Activated T-cell treated with anti-CD3 and anti-CD28 coated beads, Interleukin-2, amount 50 U/mL, for 48 hours (primary cell): ENCODE measurements around the gene PLAC8L1.
"Not testable (repeated sequence)": the region's sequence is repeated elsewhere in the genome, so short reads cannot be mapped to it uniquely, and the experiment has no call there.

ENCODE experiments used
- DNase-seq, 2 experiments: peaks; one replicate each; pipeline ENCODE4 v3.0.0-alpha.2; 2020

The PLAC8L1 gene, protein sequence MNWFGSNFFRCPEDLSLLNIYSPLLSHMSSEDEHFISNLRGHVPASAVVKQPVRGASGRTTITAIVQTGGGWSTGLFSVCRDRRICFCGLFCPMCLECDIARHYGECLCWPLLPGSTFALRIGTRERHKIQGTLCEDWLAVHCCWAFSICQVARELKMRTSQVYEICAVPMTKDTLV

DNA sequence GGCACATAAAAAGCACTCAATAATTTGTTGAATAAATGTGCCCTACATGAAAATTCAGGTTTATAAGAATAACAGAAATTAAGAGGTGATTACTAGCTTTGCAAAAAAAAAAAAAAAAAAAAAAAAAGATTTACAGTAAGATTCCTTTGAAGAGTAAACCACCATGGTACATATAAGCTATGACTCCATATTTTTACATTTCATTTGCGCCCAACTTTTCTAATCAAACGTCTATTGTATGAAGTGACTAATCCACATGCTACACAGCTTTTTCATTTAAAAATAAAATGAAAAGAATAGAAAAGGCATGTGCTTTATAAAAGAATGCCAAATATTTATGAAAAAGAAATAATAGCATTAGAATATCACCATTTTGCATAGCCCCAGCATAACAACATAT, at the start of gene PLAC8L1:
PLAC8L1 (minus strand) TSS at position 101 of the 400 bp plus-strand sequence. CDS start 1,266 bp downstream, outside the sequence.
- no peak for DNase-seq

DNA sequence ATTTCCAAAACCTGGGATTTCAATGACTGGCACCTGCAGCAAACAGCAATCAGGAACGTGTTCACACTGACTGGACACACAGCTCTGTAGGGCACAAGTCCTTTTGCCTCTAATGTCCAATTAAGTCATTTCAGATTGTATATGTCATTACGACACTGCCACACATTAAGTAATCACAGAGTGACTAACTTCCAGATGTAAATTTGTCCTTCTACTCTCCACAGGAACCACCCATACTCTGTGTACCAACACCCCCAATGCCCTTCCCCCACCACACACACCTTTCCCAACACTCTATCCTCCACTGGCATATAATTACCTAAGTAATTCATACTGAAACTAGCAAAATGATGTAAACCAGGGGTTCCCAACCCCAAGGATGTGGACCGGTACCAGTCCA, 46.6 kb upstream of the PLAC8L1 start:
- DNase-seq: no peak

DNA sequence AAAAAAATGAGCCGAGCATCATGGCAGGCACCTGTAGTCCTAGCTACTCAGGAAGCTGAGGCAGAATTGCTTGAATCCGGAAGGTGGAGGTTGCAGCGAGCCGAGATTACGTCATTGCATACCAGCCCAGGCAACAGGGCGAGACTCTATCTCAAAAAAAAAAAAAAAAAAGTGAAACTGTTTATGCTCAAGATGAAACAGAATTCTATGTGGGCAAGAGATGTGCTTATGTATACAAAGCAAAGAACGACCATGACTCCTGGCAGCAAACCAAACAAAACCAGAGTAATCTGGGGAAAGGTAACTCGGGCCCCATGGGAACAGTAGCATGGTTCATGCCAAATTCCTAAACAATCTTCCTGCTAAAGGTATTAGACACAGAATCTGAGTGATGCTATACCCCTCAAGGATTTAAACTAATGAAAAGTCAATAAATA, 32.6 kb upstream of the PLAC8L1 start:
- DNase-seq: no peak

DNA sequence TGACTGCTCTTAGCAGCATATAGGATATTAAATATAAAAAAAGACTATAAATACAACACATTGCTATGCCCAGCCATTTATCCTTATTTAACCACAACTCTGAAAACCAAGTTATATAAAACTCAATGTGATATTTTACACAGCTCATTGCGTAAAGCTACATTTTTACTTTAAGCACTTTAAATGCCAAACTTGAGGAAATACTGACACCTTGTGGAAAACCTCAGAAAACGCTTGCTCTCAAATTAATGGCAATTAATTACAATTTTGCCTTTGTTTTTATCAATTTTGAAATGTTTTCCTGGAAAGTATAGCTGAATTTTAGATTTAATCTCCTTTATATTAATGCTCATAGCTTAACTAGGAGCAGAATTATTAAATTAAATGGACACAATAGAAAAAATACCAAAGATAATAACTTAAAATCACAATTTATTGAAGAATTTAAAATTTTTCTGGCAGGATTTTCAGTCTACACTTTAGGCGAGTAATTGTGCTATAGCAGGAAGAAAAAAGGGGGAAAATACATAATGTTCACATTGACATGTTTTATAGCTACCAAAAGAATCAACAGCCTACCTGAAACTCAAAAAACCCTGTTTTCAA, 25.2 kb upstream of the PLAC8L1 start:
- no peak for DNase-seq

DNA sequence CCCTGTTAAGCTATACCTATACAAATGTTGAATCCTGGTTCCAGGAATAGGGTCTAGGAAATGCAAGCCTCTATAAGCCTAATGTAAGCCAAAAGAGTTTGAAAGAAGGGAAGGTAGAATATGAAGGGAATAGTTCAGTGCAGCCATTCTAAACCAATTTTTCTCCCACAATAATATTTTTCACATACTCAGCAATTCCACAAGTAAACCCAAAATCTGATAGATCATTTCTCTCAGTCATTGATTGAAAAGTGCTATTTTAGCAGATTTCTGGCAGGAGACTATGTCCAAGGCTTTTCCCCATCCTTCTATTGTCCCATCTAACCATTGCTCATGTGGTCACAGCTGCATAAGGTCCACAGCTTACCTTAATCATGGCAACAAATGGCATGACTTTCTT, 20.7 kb upstream of the PLAC8L1 start:
- no peak for DNase-seq

DNA sequence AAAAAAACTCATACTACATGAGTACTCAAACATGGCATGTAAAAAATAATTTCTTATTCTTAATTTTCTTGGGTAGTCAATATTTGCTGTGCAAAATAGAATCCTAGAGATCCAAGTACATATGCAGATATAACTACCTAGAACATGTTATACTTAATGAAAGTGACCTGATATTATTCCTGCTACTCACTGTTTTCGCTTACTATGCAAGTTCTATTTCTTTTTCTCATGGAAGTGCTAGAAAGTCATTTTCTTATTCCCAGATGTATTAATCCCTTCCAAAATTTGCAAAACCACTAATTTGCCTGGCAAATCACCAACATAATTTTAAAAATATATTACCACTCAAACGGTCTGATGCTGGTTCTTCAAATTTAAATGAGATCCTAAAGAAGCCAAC, 19.2 kb upstream of the PLAC8L1 start:
- no peak for DNase-seq

DNA sequence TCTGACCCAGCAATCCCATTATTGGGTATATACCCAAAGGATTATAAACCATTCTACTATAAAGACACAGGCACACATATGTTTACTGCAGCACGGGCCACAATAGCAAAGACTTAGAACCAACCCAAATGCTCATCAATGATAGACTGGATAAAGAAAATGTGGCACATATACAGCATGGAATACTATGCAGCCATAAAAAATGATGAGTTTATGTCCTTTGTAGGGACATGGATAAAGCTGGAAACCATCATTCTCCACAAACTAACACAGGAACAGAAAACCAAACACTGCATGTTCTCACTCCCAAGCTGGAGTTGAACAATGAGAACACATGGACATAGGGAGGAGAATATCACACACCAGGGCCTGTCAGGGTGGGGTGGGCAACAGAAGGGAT, 16.1 kb upstream of the PLAC8L1 start:
- DNase-seq: not testable (repeated sequence)

DNA sequence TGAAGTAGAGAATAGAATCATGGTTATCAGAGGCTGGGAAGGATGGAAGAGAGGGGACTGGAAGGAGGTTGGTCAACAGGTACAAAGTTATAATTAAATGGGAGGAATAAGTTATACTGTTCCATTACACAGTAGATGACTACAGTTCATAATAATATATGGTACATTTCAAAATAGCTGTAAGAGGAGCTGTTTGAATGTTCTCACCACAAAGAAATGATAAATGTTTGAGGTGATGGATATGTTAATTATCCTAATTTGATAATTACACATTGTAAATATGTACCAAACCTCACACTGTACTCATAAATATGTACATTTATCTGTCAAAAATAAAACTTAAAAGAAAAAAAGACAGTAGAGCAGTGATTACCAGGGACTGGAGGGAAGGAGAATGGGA, 12.9 kb upstream of the PLAC8L1 start:
- DNase-seq: no peak

DNA sequence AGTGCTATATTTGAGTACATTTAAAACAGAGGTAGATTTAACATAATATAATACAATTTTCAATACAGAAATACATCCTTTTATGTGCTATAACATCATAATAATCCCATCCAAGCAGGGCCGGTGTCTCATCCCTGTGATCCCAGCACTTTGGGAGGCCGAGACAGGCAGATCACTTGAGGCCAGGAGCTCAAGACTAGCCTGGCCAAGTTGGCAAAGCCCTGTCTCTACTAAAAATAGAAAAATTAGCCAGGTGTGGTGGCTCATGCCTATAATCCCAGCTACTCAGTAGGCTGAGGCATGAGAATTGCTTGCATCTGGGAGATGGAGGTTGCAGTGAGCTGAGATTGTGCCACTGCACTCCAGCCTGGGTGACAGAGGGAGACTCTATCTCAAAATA, 11.8 kb upstream of the PLAC8L1 start:
- DNase-seq: not testable (repeated sequence)

DNA sequence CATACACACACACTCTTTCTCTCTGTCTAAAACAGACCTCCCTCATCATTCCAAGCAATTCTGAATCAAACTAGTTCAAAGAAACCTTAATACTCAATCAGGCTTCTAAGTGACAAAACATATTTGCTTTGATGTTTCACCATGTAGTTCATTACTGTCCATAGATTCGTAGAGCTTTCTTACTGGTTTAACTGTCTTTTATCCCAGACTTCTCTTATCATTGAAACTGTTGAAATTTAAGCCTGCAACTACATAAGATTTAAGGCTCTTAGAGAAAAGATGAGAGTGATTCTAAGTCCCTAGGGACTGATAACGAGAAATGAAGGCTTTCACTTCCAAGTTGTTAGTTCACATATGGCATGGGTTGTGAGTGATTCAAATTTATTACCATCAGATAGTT, 11.0 kb upstream of the PLAC8L1 start:
- no peak for DNase-seq

DNA sequence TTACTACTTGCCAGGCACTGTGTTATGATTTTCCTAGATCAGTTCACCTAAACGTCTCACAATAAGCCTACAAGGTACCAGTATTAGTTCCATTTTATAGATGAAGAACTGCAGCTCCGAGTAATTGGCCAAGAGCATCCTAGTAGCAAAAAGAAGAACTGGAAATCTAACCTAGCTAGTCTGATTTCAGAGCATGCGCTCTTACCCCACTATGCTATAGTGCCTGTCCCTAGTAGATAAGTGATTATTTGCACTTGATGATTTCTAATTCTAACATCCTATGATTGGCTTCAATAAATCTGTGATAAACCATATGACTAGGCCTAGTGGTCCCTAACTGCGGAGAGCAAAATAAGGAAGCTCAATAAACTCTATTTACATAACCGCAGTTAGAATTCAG, 7.1 kb upstream of the PLAC8L1 start:
- DNase-seq: no peak

DNA sequence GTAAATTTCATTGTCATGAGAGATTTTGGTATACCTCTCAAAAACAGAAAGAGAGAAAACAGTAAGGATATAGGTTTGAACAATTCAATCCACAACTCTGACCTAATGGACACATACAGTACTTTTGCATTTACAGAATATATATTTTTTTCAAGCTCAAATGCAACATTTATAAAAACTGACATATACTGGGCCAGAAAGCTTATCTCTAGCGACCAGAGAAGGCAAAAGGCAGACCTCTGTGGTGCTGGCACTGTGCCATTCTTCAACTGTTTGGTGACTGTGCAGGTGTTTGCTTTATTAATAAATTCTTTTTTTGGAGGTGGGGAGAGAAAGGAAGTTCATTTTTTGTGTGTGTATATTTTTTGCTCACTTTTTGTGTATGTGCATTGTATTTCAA, 6.0 kb upstream of the PLAC8L1 start:
- DNase-seq: no peak

DNA sequence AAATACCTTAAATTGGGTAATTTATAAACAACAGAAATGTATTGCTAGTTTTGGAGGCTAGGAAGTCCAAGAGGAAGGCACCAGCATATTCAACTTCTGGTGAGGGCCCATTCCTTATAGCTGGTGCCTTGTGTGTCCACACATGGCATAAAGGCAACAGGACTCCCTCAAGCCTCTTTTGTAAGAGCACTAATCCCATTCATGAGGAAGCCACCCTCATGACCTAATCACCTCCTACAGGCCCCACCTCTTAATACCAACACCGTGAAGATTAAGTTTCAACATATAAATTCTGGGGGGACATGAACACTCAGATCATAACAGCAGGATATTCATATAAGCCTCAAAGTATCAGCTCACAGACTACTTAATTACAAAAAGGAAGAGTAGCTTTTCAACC, 4.0 kb upstream of the PLAC8L1 start:
- no peak for DNase-seq

DNA sequence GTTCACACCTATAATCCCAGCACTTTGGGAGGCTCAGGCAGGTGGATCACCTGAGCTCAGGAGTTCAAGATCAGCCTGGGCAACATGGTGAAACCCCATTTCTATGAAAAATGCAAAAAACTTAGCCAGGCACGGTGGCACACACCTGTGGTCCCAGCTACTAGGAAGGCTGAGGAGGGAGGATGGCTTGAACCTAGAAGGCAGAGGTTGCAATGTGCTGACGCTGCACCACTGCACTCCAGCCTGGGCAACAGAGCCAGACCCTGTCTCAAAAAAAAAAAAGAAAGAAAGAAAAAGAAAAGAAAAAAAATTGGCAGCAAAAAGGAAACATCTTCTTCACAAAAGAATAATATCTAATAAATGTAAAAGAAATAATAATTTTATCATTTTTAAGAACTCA, 3.5 kb upstream of the PLAC8L1 start:
- not testable (repeated sequence) for DNase-seq

DNA sequence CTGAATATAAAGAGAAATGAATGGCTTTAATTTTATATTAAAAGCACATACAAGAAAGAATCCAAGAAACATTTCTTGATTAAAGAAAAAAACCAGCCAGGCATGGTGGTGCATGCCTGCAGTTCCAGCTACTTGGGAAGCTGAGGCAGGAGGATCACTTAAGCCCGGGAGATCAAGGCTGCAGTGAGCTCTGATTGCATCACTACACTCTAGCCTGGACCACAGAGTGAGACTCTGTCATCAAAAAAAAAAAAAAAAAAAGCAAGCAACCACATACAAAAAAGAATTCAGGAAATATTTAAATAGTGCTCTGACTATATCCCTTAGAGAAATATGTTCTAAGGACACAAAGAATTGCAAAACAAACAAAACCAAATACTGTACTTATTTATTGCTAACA, 2.5 kb upstream of the PLAC8L1 start:
- no peak for DNase-seq

DNA sequence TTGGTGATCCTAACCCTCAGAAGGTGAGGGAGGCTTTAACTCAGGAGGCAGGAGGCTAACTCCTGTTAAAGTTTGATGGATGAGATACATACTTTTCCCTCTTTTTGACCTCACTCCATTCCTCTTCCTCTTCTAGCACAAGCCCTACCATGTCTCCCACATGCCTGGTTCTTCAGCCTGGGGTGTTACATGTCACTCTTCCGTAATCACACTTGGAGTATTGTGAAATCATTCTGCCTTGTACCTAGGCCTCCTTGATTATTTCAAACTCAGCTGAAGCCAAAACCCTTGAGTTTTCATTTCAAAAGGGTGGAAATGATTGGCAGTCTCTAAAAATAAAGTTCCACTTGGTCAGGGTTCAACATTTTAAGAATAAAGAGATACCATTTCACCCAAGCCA, 1.8 kb downstream of the PLAC8L1 start:
- no peak for DNase-seq

DNA sequence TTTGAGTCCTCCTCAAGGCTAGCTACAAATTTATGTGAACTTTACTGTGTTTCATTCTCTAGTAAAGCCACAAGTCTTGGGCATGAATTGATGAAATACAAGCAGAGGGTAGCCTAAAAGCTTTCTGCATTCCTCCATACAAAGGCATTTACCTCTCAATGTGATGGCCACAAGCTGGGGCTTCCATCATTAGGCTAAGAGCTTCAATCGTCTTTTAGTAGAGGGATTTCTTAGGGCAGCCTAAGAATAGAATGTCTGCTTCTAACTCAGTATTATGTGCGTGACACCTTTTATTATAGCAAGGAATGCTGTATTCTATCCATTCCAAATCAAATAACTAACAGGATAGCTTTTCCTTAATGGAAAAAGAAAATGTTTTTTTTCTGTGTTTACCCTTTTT, 3.7 kb downstream of the PLAC8L1 start:
- DNase-seq: no peak

DNA sequence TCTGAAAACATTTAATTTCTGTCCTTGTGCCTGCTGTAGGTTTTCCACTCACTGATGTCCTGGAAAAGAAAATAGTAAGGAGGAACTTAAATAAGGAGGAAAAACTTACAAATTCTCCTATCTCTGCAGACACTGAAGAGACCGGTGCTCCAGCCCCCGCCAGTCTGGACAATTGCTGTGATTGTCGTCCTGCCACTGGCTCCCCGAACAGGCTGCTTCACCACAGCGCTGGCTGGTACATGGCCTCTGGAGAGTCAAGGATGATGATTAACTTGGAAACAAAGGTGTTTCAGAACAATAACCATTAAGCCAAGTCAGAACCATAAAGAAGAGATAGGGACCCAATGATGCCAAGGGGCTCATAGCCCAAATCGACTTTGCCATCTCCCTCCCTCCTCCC, 7.3 kb downstream of the PLAC8L1 start:
- DNase-seq: no peak

DNA sequence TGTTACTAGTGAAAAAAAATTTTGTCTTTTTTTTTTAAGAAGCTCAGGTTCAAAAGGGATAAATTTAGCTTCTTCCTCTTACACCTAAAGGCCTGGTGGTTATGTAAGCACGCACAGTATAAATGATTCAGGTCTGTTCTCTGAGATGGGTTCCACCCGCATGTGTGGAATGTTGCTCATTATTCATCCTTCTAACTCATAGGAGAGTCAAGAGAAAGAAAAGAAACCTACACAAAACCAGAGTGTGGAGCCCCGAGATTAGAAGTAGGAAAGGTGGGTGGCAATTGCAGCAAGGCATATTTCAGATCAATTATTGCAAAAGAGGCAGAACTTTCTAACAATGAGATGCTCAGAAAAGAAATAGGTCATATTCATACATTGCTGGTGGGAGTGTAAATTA, 13.5 kb downstream of the PLAC8L1 start:
- DNase-seq: no peak

DNA sequence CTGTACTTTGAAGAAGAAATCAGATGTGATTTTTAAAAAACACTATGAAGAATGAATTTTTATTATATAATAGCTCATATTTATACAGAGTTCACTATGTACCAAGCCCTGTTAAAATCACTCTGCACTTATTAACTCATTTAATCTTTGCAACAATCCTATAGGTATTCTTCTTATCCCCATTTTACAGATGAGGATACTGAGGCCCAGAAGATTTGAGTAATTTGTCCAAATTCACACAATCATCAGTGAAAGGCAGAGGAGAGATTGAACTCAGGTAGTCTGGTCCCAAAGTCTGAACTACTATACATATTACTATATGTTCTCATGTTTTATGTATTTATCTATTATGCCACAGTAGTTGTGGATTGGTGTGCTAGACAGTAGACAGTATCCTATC, 16.1 kb downstream of the PLAC8L1 start:
- no peak for DNase-seq

DNA sequence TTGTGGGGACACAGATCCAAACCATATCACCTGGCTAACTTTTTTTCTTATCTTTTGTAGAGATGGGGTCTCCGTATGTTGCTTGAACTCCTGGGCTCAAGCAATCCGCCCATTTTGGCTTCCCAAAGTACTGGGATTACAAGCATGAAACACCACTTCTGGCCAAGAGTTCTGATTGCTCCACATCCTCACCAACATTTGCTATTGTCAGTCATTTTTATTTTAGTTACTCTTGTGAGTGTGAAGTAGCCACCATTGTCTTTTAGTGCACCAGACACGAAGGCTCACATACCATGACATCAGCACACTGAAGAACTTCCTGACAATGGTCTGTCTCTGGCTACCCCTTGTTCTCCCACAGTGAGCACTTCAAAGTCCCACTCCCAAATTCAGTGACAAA, 17.3 kb downstream of the PLAC8L1 start:
- no peak for DNase-seq

DNA sequence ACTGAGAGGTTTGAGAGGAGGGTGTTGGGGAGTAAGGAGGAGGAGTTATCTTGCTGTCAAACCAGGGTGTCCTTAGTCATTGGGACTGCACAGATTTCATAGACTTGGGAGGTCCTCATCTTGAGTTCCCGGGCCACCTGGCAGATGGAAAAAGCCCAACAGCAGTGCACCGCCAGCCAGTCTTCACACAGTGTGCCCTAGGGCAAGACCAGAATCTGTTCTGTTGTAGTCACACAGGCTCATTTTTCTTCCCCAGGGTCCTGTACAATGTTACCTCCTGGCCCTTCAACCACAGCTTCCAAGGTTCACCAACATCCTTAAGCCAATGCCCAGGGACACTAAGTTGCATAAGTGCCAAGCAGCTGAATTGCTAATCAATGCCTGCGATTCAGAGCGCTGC, 21.0 kb downstream of the PLAC8L1 start:
- no peak for DNase-seq

DNA sequence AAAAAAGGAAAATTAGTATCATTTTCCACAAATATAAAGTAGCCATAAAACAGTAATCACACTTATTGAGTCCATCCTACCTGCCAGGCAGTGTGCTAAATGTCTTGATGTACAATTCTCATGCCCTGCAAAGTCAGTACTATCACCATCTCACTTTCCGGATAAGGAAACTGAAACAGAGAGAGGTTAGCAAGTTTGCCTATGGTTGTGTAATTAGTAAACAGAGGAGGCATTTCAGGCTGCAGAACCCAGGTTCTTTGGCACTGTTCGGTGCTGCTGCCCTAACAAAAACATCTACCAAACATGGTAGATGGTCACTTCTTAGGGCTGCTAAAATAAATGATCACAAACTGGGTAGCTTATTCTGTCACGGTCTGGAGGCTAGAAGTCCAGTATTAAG, 22.6 kb downstream of the PLAC8L1 start:
- no peak for DNase-seq

DNA sequence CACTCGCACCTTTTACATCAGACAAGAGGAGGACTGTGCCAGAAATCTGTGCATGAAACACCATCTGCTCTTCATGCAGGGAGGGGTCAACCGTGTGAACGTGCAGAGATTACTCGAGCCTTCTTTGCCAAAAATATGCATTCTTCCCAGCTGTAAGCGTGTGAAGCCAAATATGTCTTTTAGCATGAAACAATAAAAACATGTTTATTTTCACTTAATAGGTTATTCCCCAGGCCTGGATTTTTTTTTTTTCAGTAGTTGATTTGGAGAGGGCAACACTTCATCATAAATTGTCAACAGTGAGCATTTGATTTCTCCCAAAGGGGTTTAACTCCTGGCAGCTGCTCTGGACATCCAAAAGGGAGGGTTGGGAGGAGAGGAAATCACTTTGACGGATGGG, 23.8 kb downstream of the PLAC8L1 start:
- DNase-seq: no peak

DNA sequence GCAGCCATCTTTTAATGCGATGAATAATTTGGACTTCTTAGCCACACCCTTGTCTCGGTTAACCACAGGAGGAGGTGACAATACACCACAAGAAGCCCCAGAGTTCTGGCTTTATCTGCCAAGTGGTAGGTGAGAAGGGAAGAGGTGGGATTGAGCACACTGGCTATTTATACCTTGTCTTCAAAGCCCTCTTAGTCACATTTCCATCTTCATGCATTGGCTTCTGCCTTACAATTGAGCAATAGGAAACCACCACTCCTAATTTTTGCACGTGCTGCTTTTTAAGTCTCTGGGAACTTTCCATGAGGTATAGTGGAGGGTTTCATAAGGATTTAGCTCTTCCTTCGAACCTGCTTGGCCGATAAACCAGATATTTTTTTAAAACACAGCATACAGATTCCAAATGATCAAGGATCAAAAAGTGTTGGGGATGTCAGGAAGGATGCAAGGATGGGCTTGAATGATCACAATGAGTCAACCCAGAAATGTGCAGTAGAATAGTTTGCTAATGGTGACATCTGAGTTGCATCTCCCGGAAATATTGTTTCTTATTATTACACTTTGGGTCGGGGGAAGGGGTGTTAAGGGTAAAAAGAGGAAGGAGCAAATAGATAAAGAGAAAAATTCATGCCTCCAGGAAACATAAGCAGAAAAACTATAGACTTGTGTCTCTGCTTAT, 25.5 kb downstream of the PLAC8L1 start:
- DNase-seq: peak; percentile 19 to 20
